Measurements from ENCODE around the gene STAT1.

DNA sequence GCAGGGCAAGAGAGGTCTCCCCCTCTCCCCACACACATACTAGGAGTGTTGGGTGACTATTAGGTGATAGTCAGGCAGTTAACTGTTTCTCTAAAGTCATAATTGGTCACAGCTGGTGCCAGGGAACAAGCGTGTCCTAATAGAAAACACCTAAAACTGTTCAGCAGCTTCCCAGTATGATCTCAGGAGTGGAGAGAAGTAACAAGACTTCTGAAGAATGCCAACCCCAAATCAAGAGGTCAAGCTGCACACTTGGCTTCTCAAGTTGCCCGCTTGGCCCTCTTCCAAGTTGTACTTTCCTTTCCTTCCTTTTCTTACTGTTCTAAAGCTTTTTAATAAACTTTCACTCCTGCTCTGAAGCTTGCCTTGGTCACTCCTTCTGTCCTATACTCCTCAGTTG lies 22.4 kb upstream of the STAT1 start:
- TF ChIP-seq POLR2AphosphoS5 (IDR thresholded peaks at IDR 0.05; ENCODE audit: low read depth, low read length) (no peak), TCF7L2 (IDR thresholded peaks at IDR 0.05; ENCODE audit: low read depth, low read length) (no peak), SIN3A (IDR thresholded peaks at IDR 0.05; ENCODE audit: borderline replicate concordance, insufficient read depth, low read depth, low read length) (no peak)
- TF ChIP-seq, protein P1, sequence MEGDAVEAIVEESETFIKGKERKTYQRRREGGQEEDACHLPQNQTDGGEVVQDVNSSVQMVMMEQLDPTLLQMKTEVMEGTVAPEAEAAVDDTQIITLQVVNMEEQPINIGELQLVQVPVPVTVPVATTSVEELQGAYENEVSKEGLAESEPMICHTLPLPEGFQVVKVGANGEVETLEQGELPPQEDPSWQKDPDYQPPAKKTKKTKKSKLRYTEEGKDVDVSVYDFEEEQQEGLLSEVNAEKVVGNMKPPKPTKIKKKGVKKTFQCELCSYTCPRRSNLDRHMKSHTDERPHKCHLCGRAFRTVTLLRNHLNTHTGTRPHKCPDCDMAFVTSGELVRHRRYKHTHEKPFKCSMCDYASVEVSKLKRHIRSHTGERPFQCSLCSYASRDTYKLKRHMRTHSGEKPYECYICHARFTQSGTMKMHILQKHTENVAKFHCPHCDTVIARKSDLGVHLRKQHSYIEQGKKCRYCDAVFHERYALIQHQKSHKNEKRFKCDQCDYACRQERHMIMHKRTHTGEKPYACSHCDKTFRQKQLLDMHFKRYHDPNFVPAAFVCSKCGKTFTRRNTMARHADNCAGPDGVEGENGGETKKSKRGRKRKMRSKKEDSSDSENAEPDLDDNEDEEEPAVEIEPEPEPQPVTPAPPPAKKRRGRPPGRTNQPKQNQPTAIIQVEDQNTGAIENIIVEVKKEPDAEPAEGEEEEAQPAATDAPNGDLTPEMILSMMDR (IDR thresholded peaks at IDR 0.05) = no peak
- TF ChIP-seq, protein P2, sequence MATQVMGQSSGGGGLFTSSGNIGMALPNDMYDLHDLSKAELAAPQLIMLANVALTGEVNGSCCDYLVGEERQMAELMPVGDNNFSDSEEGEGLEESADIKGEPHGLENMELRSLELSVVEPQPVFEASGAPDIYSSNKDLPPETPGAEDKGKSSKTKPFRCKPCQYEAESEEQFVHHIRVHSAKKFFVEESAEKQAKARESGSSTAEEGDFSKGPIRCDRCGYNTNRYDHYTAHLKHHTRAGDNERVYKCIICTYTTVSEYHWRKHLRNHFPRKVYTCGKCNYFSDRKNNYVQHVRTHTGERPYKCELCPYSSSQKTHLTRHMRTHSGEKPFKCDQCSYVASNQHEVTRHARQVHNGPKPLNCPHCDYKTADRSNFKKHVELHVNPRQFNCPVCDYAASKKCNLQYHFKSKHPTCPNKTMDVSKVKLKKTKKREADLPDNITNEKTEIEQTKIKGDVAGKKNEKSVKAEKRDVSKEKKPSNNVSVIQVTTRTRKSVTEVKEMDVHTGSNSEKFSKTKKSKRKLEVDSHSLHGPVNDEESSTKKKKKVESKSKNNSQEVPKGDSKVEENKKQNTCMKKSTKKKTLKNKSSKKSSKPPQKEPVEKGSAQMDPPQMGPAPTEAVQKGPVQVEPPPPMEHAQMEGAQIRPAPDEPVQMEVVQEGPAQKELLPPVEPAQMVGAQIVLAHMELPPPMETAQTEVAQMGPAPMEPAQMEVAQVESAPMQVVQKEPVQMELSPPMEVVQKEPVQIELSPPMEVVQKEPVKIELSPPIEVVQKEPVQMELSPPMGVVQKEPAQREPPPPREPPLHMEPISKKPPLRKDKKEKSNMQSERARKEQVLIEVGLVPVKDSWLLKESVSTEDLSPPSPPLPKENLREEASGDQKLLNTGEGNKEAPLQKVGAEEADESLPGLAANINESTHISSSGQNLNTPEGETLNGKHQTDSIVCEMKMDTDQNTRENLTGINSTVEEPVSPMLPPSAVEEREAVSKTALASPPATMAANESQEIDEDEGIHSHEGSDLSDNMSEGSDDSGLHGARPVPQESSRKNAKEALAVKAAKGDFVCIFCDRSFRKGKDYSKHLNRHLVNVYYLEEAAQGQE (IDR thresholded peaks at IDR 0.05; ENCODE audit: insufficient read depth in 1 of 2, low read depth in 2 of 2, low read length in 1 of 2) = no peak
